ENCODE measurements around the gene NPRL2.

DNA sequence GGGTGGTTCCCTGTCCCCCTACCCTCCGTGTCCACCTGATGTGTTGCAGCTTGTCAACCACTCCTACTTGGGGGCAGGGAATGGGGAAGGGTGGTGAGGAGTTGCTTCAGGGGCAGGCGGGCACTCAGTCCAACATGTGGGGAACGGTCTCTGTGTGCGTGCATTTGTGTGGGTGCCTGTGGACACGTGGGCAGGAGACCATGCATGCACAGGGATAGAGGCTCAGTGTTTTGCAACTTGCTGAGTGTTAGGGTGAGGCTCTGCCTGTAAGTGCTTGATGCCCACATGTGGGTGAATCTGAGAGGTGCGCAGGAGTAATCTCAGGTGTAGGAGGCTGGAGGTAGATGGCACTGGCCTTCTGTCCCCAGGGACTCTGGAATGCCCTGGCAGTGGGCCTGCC, 33.2 kb upstream of the NPRL2 start:
- TF ChIP-seq, protein P1, sequence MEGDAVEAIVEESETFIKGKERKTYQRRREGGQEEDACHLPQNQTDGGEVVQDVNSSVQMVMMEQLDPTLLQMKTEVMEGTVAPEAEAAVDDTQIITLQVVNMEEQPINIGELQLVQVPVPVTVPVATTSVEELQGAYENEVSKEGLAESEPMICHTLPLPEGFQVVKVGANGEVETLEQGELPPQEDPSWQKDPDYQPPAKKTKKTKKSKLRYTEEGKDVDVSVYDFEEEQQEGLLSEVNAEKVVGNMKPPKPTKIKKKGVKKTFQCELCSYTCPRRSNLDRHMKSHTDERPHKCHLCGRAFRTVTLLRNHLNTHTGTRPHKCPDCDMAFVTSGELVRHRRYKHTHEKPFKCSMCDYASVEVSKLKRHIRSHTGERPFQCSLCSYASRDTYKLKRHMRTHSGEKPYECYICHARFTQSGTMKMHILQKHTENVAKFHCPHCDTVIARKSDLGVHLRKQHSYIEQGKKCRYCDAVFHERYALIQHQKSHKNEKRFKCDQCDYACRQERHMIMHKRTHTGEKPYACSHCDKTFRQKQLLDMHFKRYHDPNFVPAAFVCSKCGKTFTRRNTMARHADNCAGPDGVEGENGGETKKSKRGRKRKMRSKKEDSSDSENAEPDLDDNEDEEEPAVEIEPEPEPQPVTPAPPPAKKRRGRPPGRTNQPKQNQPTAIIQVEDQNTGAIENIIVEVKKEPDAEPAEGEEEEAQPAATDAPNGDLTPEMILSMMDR (IDR thresholded peaks at IDR 0.05; ENCODE audit: insufficient read depth, low read length, poor library complexity, severe bottlenecking): no peak
- no peak for TF ChIP-seq EZH2phosphoT487 (conservative IDR thresholded peaks at IDR 0.05; ENCODE audit: low read length)

All from SU-DHL-6 (cell line).